WTC11 (cell line): Measurements from ENCODE around the gene FA2H. TPM values are rescaled to one million over a fixed set of nuclear protein-coding genes. Genes with fewer than 3 reads are reported as not detected.

Source experiments
- ATAC-seq: fragments of 200-7000 bp; cut with Tn5 transposase; 2 replicates; pipeline ENCODE4 v1.10.0; 2021; ENCODE audit warnings: mild to moderate bottlenecking, moderate library complexity
- CTCF ChIA-PET: fragments of 300-600 bp; sonication (Branson Sonifier 250); formaldehyde crosslinking; loops from one replicate; lab custom pipeline; 2021; ENCODE audit warnings: antibody characterized with exemption; lab: Charles Lee
- POLR2A ChIA-PET: fragments of 350-600 bp; sonication (Branson Sonifier 250); formaldehyde crosslinking; loops from one replicate; lab custom pipeline; 2021; ENCODE audit warnings: antibody characterized with exemption; lab: Charles Lee
- DNase-seq: peaks from one replicate; pipeline ENCODE4 v3.0.0; 2021; ENCODE audit warnings: low spot score
- H3K27ac Mint-ChIP-seq: 2 replicates; pipeline ENCODE4 v1.8.0; 2021; ENCODE audit warnings: mixed read lengths
- H3K27me3 Mint-ChIP-seq: 2 replicates; pipeline ENCODE4 v1.8.0; 2021; ENCODE audit warnings: low read depth, mild to moderate bottlenecking, moderate library complexity, mixed read lengths
- H3K36me3 Mint-ChIP-seq: 2 replicates; pipeline ENCODE4 v1.8.0; 2021; ENCODE audit warnings: mixed read lengths
- H3K4me1 Mint-ChIP-seq: 2 replicates; pipeline ENCODE4 v1.8.0; 2022; ENCODE audit warnings: mixed read lengths
- H3K4me3 Mint-ChIP-seq: 2 replicates; pipeline ENCODE4 v1.8.0; 2021; ENCODE audit warnings: mild to moderate bottlenecking, moderate library complexity, mixed read lengths
- H3K9me3 Mint-ChIP-seq: 2 replicates; pipeline ENCODE4 v1.8.0; 2021; ENCODE audit warnings: mixed read lengths
- AR ChIP-seq: fragments of 250-450 bp; sonication (Bioruptor Pico); IDR thresholded peaks from 2 replicates; pipeline ENCODE4 v1.9.0; 2021; ENCODE audit warnings: mild to moderate bottlenecking
- ATF6 ChIP-seq: sonication (generic); formaldehyde crosslinking; IDR thresholded peaks from 2 replicates; pipeline ENCODE4 v1.8.1; 2023; ENCODE audit warnings: mild to moderate bottlenecking, missing genetic modification reagents
- CDX4 ChIP-seq: fragments of 250-450 bp; sonication (Bioruptor Pico); IDR thresholded peaks from 2 replicates; pipeline ENCODE4 v1.9.0; 2021; ENCODE audit warnings: moderate library complexity, mild to moderate bottlenecking, inconsistent platforms, borderline replicate concordance
- CTCF ChIP-seq: fragments of 200-600 bp; IDR thresholded peaks from 2 replicates; pipeline ENCODE4 v1.8.0; 2022; ENCODE audit warnings: antibody characterized with exemption
- EMX1 ChIP-seq: fragments of 250-450 bp; sonication (Bioruptor Pico); IDR thresholded peaks from 2 replicates; pipeline ENCODE4 v1.8.0; 2021; ENCODE audit warnings: mild to moderate bottlenecking
- ERG ChIP-seq: fragments of 250-450 bp; sonication (Bioruptor Pico); IDR thresholded peaks from 2 replicates; pipeline ENCODE4 v1.8.0; 2021; ENCODE audit warnings: mild to moderate bottlenecking
- ESRRA ChIP-seq: sonication (generic); formaldehyde crosslinking; IDR thresholded peaks from 2 replicates; pipeline ENCODE4 v1.8.1; 2022; ENCODE audit warnings: mild to moderate bottlenecking, missing genetic modification reagents, borderline replicate concordance
- NFATC4 ChIP-seq: fragments of 250-450 bp; sonication (Bioruptor Pico); IDR thresholded peaks from 2 replicates; pipeline ENCODE4 v1.9.0; 2021; ENCODE audit warnings: mild to moderate bottlenecking
- NR2C2 ChIP-seq: sonication (generic); formaldehyde crosslinking; IDR thresholded peaks from 2 replicates; pipeline ENCODE4 v1.8.0; 2022; ENCODE audit warnings: mild to moderate bottlenecking, missing genetic modification reagents
- NR3C1 ChIP-seq: sonication (generic); formaldehyde crosslinking; conservative IDR thresholded peaks from 2 replicates; pipeline ENCODE4 v1.8.1; 2023; ENCODE audit warnings: low read depth, mild to moderate bottlenecking, missing genetic modification reagents
- TEAD1 ChIP-seq: sonication (generic); formaldehyde crosslinking; IDR thresholded peaks from 2 replicates; pipeline ENCODE4 v1.8.0; 2022; ENCODE audit warnings: mild to moderate bottlenecking, missing genetic modification reagents
- ZMAT4 ChIP-seq: fragments of 250-450 bp; sonication (Bioruptor Pico); IDR thresholded peaks from 2 replicates; pipeline ENCODE4 v1.9.0; 2021; ENCODE audit warnings: mild to moderate bottlenecking
- ZNF219 ChIP-seq: sonication (generic); formaldehyde crosslinking; IDR thresholded peaks from 2 replicates; pipeline ENCODE4 v1.8.0; 2023; ENCODE audit warnings: missing genetic modification reagents, mild to moderate bottlenecking, borderline replicate concordance
- ZNF317 ChIP-seq: sonication (generic); formaldehyde crosslinking; IDR thresholded peaks from 2 replicates; pipeline ENCODE4 v1.8.1; 2023; ENCODE audit warnings: low read depth, mild to moderate bottlenecking, moderate library complexity, missing genetic modification reagents, borderline replicate concordance
- ZNF425 ChIP-seq: fragments of 250-450 bp; sonication (Bioruptor Pico); conservative IDR thresholded peaks from 2 replicates; pipeline ENCODE4 v1.9.0; 2021; ENCODE audit warnings: mild to moderate bottlenecking
- ZNF671 ChIP-seq: fragments of 250-450 bp; sonication (Bioruptor Pico); IDR thresholded peaks from 2 replicates; pipeline ENCODE4 v1.8.0; 2021; ENCODE audit warnings: mild to moderate bottlenecking
- total RNA-seq: library from RNA; stranded (reverse); gene quantifications from 3 replicates; pipeline ENCODE4 v1.2.3, GENCODE V29; 2021

The FA2H gene
- total RNA-seq, 1 experiment from 2014 or later = 10.9 TPM

- TF ChIP-seq ZMAT4 = no peak
- TF ChIP-seq CDX4 (CRISPR knock-in tag) = no peak
- no peak for TF ChIP-seq EMX1 (CRISPR knock-in tag)
- no peak for TF ChIP-seq ZNF219 (CRISPR knock-in tag)
- no peak for TF ChIP-seq NR3C1 (CRISPR knock-in tag)
- no peak for TF ChIP-seq TEAD1
- no peak for TF ChIP-seq AR
- no peak for TF ChIP-seq ZNF671 (CRISPR knock-in tag)
- TF ChIP-seq NR2C2 = no peak
- TF ChIP-seq ERG = no peak
- TF ChIP-seq ATF6 = no peak
- no peak for TF ChIP-seq ESRRA (CRISPR knock-in tag)
Measured at GRCh38 chr16:74800216-74800871, 25.7 kb upstream of the FA2H start (continued).

GRCh38 chr16:74797414-74797813, 22.8 kb upstream of the FA2H start:
- H3K9me3 Mint-ChIP-seq = peaks cover 35% of the 10 kb centered on the region
- DNase-seq (no peak), ATAC-seq (no peak)
- peaks cover 4% of the 10 kb centered on the region; the same call in 1 of the 2 replicates for H3K4me1 Mint-ChIP-seq
- H3K27me3 Mint-ChIP-seq = no peaks in the 10 kb centered on the region
- TF ChIP-seq NFATC4 = no peak
- TF ChIP-seq CTCF = no peak
- no peak for TF ChIP-seq ZNF425 (CRISPR knock-in tag)
- TF ChIP-seq ZNF317 (CRISPR knock-in tag) = peak; percentile 90
- H3K36me3 Mint-ChIP-seq = peaks cover 31% of the 10 kb centered on the region
- no peak overlapping the region for H3K27ac Mint-ChIP-seq
- ChIA-PET POLR2A (no interaction called here), CTCF (interaction anchor here (2.5 kb wide), 1 partner anchor 65 kb away, joined by 9 read pairs; no protein-coding TSS in a partner anchor)
- no peak overlapping the region; the same call in 1 of the 2 replicates for H3K4me3 Mint-ChIP-seq
